Fibroblast of lung (primary cell): ENCODE measurements around the gene UHRF1.
"Not testable (repeated sequence)": the region's sequence is repeated elsewhere in the genome, so short reads cannot be mapped to it uniquely, and the experiment has no call there.

Experiments
- CTCF ChIP-seq, 2 donors: IDR thresholded peaks in 1 of 2; conservative IDR thresholded peaks in 1 of 2; 1 replicate in 1 of 2; 2 replicates in 1 of 2; pipeline ENCODE4 v1.5.1; 2011 to 2012; ENCODE audit warnings: low read length in 2 of 2, control low read depth in 1 of 2, inconsistent platforms in 1 of 2, low read depth in 1 of 2, mild to moderate bottlenecking in 1 of 2
- EZH2 ChIP-seq: IDR thresholded peaks from 2 replicates; pipeline ENCODE4 v1.5.1; 2012; ENCODE audit warnings: low read length, control low read depth, mild to moderate bottlenecking; ENCODE audit errors: missing control alignments

- TF ChIP-seq CTCF (conservative IDR thresholded peaks at IDR 0.05 in 1 of 2, IDR thresholded peaks at IDR 0.05 in 1 of 2; ENCODE audit: low read depth in 1 of 2, low read length in 2 of 2); EZH2: not testable (repeated sequence)
These were observed 26.4 kb upstream of the UHRF1 start for GRCh38 chr19:4882874-4883273.
